Activated naive CD4-positive, alpha-beta T cell treated with anti-CD3 and anti-CD28 coated beads, Interleukin-2, amount 10 ng/mL, durations not matched to agents 7 days and 5 days (primary cell): ENCODE results near the gene A3GALT2.

ENCODE experiments used
- CTCF ChIA-PET: fragments of 350-600 bp; sonication (Branson Sonifier 250); formaldehyde crosslinking; loops from one replicate; lab custom pipeline; 2021; ENCODE audit warnings: antibody characterized with exemption; lab: Charles Lee
- DNase-seq: peaks from one replicate; pipeline ENCODE4 v3.0.0-alpha.2; 2020
- H3K27ac Mint-ChIP-seq: one replicate; pipeline ENCODE4 v1.8.0; 2021; ENCODE audit warnings: mild to moderate bottlenecking, moderate library complexity, mixed read lengths
- H3K27me3 Mint-ChIP-seq: one replicate; pipeline ENCODE4 v1.8.0; 2021; ENCODE audit warnings: mild to moderate bottlenecking, mixed read lengths
- H3K36me3 Mint-ChIP-seq: one replicate; pipeline ENCODE4 v1.8.0; 2021; ENCODE audit warnings: mixed read lengths
- H3K4me1 Mint-ChIP-seq: one replicate; pipeline ENCODE4 v1.8.0; 2021; ENCODE audit warnings: mixed read lengths
- H3K4me3 Mint-ChIP-seq: one replicate; pipeline ENCODE4 v1.8.0; 2021; ENCODE audit warnings: mild to moderate bottlenecking, moderate library complexity, mixed read lengths
- H3K9me3 Mint-ChIP-seq: one replicate; pipeline ENCODE4 v1.8.0; 2021; ENCODE audit warnings: mixed read lengths

A3GALT2 gene

GRCh38 chr1:33320619-33321165 lies at the start of gene A3GALT2:
TSS of gene A3GALT2 (minus strand) at chr1:33321098. CDS start at chr1:33321098, 0 bp downstream.
- H3K27ac Mint-ChIP-seq = no peak within 1 kb of the TSS
- peaks cover 17% of the 10 kb centered on the region for H3K36me3 Mint-ChIP-seq
- H3K4me3 Mint-ChIP-seq = no peak within 1 kb of the TSS
- H3K4me1 Mint-ChIP-seq = no peaks in the 10 kb centered on the region
- H3K27me3 Mint-ChIP-seq = peaks cover 27% of the 10 kb centered on the region
- no peaks in the 10 kb centered on the region for H3K9me3 Mint-ChIP-seq
- DNase-seq = no peak
- CTCF ChIA-PET = interaction anchor here (1.4 kb wide), 1 partner anchor 25 kb away, joined by 3 read pairs; no protein-coding TSS in a partner anchor

- Mint-ChIP-seq H3K4me1 (no peaks in the 10 kb centered on the region), H3K4me3 (no peak overlapping the region), H3K36me3 (no peaks in the 10 kb centered on the region), H3K9me3 (no peaks in the 10 kb centered on the region), H3K27ac (no peak overlapping the region), H3K27me3 (peaks cover 42% of the 10 kb centered on the region)
- DNase-seq = no peak
- CTCF ChIA-PET = interaction anchor here (0.6 to 7.5 kb wide), 7 partner anchors 52 to 445 kb away, joined by 3 to 101 read pairs (median 3); no protein-coding TSS in a partner anchor
Measured at GRCh38 chr1:33370301-33370700, 49.4 kb upstream of the A3GALT2 start.

DNA sequence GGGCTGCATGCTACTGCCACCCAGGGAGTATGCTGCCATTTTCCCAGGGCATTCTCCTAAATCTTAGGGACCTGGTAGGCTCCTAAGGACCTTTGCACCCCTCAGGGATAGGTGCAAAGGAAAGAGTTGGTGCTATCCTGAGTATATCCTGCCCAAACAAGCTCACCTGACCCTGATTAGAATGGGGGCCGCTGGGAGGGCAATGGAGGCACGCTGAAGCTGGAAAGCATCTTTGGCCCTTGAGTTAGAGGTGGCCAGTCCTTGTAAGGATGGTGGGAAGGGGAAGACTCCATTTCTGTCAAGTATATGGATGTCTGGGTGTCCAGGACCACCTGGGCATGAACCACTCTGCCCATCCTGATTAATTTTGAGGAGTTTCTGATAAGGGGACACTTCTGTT lies 48.9 kb upstream of the A3GALT2 start:
- Mint-ChIP-seq H3K36me3 (no peaks in the 10 kb centered on the region), H3K27me3 (peaks cover 42% of the 10 kb centered on the region), H3K4me3 (no peak overlapping the region), H3K27ac (no peak overlapping the region), H3K4me1 (no peaks in the 10 kb centered on the region), H3K9me3 (no peaks in the 10 kb centered on the region)
- DNase-seq = no peak
- CTCF ChIA-PET = interaction anchor here (0.6 to 7.5 kb wide), 7 partner anchors 53 to 444 kb away, joined by 3 to 101 read pairs (median 3); no protein-coding TSS in a partner anchor

GRCh38 chr1:33369081-33369480 lies 48.2 kb upstream of the A3GALT2 start:
- no peaks in the 10 kb centered on the region for H3K4me1 Mint-ChIP-seq
- H3K9me3 Mint-ChIP-seq = no peaks in the 10 kb centered on the region
- CTCF ChIA-PET = interaction anchor here (1.0 to 7.5 kb wide), 5 partner anchors 73 to 103 kb away, joined by 3 to 101 read pairs (median 5); no protein-coding TSS in a partner anchor
- no peak overlapping the region for H3K4me3 Mint-ChIP-seq
- peaks cover 42% of the 10 kb centered on the region for H3K27me3 Mint-ChIP-seq
- DNase-seq = no peak
- H3K36me3 Mint-ChIP-seq = no peaks in the 10 kb centered on the region
- H3K27ac Mint-ChIP-seq = no peak overlapping the region

DNA sequence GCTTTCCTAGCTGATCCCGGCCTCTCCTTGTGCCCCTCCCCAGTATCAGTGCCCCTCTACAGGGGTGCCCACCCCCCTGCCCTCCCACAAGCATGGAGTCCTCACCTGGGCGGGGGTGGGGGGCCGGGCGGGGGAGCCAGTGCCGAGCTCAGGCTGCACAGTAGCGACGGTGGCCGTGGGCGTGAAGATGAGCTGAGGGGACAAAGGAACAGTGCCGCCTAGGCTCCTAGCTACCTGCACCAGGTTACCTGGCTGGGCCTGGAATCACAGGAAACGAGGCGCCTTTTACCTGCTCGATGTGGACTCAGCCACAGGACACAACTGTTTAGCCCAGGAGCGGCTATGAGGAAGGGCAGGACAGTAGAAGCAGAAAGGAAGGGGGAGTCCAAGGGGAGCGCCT lies 47.5 kb upstream of the A3GALT2 start:
- Mint-ChIP-seq H3K27me3 (peaks cover 38% of the 10 kb centered on the region), H3K27ac (no peak overlapping the region), H3K9me3 (no peaks in the 10 kb centered on the region), H3K36me3 (no peaks in the 10 kb centered on the region), H3K4me3 (no peak overlapping the region), H3K4me1 (no peaks in the 10 kb centered on the region)
- no peak for DNase-seq
- CTCF ChIA-PET = interaction anchor here (0.6 to 7.5 kb wide), 8 partner anchors 8 to 275 kb away, joined by 3 to 101 read pairs (median 3); no protein-coding TSS in a partner anchor

DNA sequence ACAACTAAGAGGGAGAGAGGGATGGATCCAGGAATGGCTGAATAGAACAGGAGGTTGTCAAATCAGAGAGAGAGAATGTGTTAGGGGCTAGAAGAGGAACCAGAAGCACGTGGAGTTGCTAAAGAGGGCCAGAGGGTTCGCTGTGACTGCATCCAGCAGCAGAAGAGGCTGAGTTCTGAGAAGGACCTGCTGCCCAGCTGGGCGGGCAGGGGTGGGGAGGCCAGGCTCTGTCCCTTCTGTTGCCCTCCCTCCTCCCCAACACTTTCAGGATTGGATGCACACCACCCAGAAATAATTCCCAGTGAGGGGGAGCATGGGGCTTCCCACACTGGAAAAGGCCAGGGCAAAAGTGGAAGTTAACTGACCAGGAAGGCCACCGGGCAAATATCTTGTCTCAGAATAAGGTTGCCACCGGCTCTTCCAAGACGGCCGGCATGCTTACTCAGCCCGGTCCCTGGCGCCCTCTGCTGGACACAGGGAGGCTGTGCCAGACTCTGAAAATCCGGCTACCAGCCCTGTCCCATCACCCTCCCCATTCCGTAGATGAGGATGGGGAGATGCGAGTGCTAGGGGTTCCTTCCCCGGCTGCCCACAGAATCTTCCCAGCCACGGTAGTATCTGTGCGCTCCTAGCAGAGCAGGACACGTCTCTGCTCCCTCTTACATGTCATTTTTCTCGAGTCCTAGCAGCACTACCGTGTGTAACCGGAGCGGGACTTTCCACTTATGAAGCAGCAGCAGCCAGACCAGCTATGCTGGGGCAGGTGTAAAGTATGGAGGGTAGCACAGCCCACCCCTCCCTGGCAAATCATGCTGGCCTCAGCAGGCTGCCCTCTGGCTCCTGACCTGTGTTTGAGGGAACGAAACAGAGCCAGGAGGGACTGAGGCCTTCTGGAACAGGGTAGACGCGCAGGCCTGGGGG lies 46.8 kb upstream of the A3GALT2 start:
- H3K36me3 Mint-ChIP-seq = no peaks in the 10 kb centered on the region
- peaks cover 34% of the 10 kb centered on the region for H3K27me3 Mint-ChIP-seq
- peak; percentile 90 for DNase-seq
- H3K4me1 Mint-ChIP-seq = no peaks in the 10 kb centered on the region
- no peaks in the 10 kb centered on the region for H3K9me3 Mint-ChIP-seq
- CTCF ChIA-PET = interaction anchor here (0.6 to 7.5 kb wide), 8 partner anchors 7 to 275 kb away, joined by 3 to 101 read pairs (median 3); no protein-coding TSS in a partner anchor
- H3K27ac Mint-ChIP-seq = no peak overlapping the region
- H3K4me3 Mint-ChIP-seq = no peak overlapping the region

DNA sequence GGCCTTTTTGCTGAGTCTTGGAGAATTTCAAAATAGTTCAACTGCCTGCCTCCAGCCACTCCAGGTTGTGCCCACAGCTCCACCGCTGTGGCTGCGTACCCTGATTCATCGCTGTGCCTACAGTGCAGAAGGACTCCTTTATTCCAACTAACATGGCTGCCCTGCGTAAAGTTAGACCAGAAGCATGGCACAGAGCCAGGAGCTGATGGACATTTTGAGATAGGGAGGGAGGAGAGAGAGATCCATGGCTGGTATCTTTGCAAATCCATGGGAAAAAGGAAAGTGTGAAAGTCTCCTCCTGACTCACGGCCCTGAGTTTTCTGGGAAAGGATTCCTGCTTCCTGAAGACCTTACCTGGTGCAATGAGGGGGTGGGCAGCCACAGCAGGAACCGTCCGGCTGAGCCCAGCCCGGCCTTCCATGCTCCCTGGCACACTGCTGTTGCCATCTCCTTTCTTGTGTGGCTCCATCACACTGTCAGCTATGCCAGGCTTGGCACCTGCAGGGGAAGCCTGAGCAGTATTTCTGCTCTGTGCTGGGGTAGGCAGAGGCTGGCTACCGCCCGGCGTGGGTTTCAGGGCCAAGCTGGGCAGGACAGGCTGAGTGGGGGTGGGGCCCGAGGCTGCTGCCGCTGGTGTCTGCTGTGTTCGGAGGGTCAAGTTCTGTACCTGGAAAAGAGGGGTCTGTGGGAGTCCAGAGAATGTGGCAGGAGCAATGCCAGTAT lies 46.0 kb upstream of the A3GALT2 start:
- H3K27me3 Mint-ChIP-seq = peaks cover 26% of the 10 kb centered on the region
- no peak overlapping the region for H3K4me3 Mint-ChIP-seq
- no peaks in the 10 kb centered on the region for H3K9me3 Mint-ChIP-seq
- no peaks in the 10 kb centered on the region for H3K36me3 Mint-ChIP-seq
- no peak overlapping the region for H3K27ac Mint-ChIP-seq
- CTCF ChIA-PET = interaction anchor here (0.9 to 7.5 kb wide), 5 partner anchors 13 to 229 kb away, joined by 3 to 101 read pairs (median 3); no protein-coding TSS in a partner anchor
- DNase-seq = no peak
- no peaks in the 10 kb centered on the region for H3K4me1 Mint-ChIP-seq

GRCh38 chr1:33365560-33365997 lies 44.7 kb upstream of the A3GALT2 start:
- peaks cover 8% of the 10 kb centered on the region for H3K4me1 Mint-ChIP-seq
- H3K9me3 Mint-ChIP-seq = no peaks in the 10 kb centered on the region
- no peaks in the 10 kb centered on the region for H3K36me3 Mint-ChIP-seq
- DNase-seq = no peak
- CTCF ChIA-PET = interaction anchor here (7.5 kb wide), 1 partner anchor 70 kb away, joined by 101 read pairs; no protein-coding TSS in a partner anchor
- H3K4me3 Mint-ChIP-seq = no peak overlapping the region
- H3K27me3 Mint-ChIP-seq = peaks cover 20% of the 10 kb centered on the region
- no peak overlapping the region for H3K27ac Mint-ChIP-seq

DNA sequence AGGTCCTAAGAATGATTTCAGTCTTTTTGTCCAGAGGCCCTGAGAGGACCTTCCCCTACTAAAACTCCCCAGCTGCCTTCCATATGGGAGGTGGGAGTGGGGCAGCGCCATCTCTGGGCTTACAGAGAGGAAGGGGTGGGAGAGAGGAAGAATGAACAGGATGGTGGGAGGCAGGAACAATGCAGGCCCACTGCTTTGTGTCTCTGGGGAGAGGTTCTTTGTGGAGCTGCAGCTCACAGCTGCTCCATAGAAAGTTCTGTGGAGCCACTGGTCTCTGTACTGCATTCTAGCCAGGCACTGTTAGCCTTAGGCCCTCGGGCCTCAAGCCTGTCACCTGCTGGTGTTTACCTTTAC lies 43.6 kb upstream of the A3GALT2 start:
- Mint-ChIP-seq H3K9me3 (no peaks in the 10 kb centered on the region), H3K4me1 (peaks cover 8% of the 10 kb centered on the region), H3K27ac (peak overlapping the region; percentile 6), H3K4me3 (no peak overlapping the region), H3K27me3 (peaks cover 20% of the 10 kb centered on the region), H3K36me3 (no peaks in the 10 kb centered on the region)
- DNase-seq = no peak
- CTCF ChIA-PET = interaction anchor here (0.9 to 7.5 kb wide), 2 partner anchors 69 to 107 kb away, joined by 3 to 101 read pairs; no protein-coding TSS in a partner anchor

DNA sequence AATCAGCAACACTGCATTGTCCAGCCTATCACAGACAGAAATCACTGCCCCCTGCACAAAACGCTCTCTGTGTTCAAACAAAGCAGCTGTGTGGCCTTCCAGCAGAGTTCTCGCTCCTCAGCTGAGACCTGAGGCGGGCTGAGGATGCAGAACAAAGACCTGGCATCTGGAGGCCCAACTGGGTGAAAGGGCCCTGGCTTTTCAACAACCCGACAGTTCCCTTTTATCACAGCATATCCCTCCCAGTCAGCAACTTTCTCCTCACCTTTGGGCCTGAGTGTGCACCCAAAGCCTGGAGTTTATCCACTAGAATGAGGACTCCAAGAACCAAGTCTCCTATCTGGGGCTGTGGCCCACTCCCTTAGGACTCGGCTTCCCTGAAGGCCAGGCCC lies 42.6 kb upstream of the A3GALT2 start:
- no peaks in the 10 kb centered on the region for H3K36me3 Mint-ChIP-seq
- peaks cover 8% of the 10 kb centered on the region for H3K4me1 Mint-ChIP-seq
- H3K27me3 Mint-ChIP-seq = peaks cover 14% of the 10 kb centered on the region
- no peak for DNase-seq
- H3K4me3 Mint-ChIP-seq = no peak overlapping the region
- no peak overlapping the region for H3K27ac Mint-ChIP-seq
- CTCF ChIA-PET = interaction anchor here (0.6 to 7.5 kb wide), 4 partner anchors 9 to 108 kb away, joined by 3 to 101 read pairs (median 6); no protein-coding TSS in a partner anchor
- H3K9me3 Mint-ChIP-seq = no peaks in the 10 kb centered on the region

GRCh38 chr1:33363021-33363420 lies 42.1 kb upstream of the A3GALT2 start:
- no peak overlapping the region for H3K27ac Mint-ChIP-seq
- H3K4me1 Mint-ChIP-seq = peaks cover 8% of the 10 kb centered on the region
- H3K27me3 Mint-ChIP-seq = peaks cover 14% of the 10 kb centered on the region
- no peaks in the 10 kb centered on the region for H3K36me3 Mint-ChIP-seq
- H3K9me3 Mint-ChIP-seq = no peaks in the 10 kb centered on the region
- CTCF ChIA-PET = interaction anchor here (0.6 to 1.8 kb wide), 2 partner anchors 9 to 67 kb away, joined by 3 to 10 read pairs; no protein-coding TSS in a partner anchor
- H3K4me3 Mint-ChIP-seq = no peak overlapping the region
- no peak for DNase-seq

- no peaks in the 10 kb centered on the region for H3K9me3 Mint-ChIP-seq
- no peak overlapping the region for H3K27ac Mint-ChIP-seq
- H3K27me3 Mint-ChIP-seq = peaks cover 4% of the 10 kb centered on the region
- H3K4me1 Mint-ChIP-seq = peaks cover 8% of the 10 kb centered on the region
- no peak for DNase-seq
- CTCF ChIA-PET = interaction anchor here (1.2 to 1.8 kb wide), 2 partner anchors 66 to 110 kb away, joined by 4 to 10 read pairs; no protein-coding TSS in a partner anchor
- no peaks in the 10 kb centered on the region for H3K36me3 Mint-ChIP-seq
- H3K4me3 Mint-ChIP-seq = no peak overlapping the region
Measured at GRCh38 chr1:33361532-33362235, 40.8 kb upstream of the A3GALT2 start.

GRCh38 chr1:33360367-33360766 lies 39.5 kb upstream of the A3GALT2 start:
- no peak overlapping the region for H3K27ac Mint-ChIP-seq
- no peaks in the 10 kb centered on the region for H3K9me3 Mint-ChIP-seq
- no peak overlapping the region for H3K4me3 Mint-ChIP-seq
- H3K36me3 Mint-ChIP-seq = no peaks in the 10 kb centered on the region
- CTCF ChIA-PET = interaction anchor here (0.7 to 0.8 kb wide), 2 partner anchors 8 to 65 kb away, joined by 3 read pairs; no protein-coding TSS in a partner anchor
- H3K4me1 Mint-ChIP-seq = peaks cover 8% of the 10 kb centered on the region
- DNase-seq = no peak
- H3K27me3 Mint-ChIP-seq = no peaks in the 10 kb centered on the region
